GM18508 (cell line): ENCODE results near the gene BRPF3.

Source experiments
- ATAC-seq: cut with Tn5 transposase; IDR thresholded peaks from one replicate; pipeline ENCODE4 v1.9.1; 2021; ENCODE audit warnings: moderate number of reproducible peaks; ENCODE audit not compliant: insufficient read depth, unreplicated experiment

BRPF3 gene

DNA sequence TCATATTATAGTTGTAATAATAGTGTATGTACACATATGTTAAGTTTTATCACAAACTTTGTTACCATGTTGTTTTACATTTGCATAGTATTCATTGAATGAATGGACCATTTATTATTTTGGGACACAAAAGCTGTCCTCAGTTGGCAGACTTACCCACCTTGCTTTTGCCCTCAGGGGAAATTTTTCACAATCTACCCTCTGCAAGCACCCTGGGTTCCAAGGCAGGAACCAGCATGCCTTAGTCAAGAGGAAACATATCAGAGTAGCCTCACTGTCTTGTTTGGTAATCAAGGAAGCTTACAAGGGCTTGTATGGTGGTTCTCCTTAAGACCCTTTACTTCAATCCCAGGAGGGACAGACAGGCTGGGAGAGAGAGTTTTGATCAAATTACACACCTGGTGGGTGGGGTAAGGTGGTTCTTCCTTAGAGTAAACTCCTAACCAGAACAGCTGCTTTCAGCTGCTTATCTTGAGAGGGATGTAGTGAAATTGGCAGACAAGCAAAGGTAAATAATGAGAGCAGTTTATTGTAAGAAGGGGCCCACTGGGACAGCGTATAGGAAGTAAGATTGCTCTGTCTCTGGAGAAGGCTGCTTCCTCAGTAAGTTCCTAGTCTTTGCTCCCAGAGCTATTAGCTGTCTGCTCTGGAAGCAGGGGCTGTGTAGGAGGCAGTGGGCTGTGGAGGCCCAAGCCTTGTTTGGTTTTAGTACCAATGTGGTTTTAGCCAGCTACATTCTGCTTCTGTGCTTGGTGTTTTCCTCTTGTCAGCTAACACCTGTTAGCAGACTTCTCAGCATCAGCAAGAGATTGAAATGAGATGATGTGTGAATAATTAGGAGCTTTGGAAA is 31.1 kb downstream of the BRPF3 start:
- no peak for ATAC-seq

DNA sequence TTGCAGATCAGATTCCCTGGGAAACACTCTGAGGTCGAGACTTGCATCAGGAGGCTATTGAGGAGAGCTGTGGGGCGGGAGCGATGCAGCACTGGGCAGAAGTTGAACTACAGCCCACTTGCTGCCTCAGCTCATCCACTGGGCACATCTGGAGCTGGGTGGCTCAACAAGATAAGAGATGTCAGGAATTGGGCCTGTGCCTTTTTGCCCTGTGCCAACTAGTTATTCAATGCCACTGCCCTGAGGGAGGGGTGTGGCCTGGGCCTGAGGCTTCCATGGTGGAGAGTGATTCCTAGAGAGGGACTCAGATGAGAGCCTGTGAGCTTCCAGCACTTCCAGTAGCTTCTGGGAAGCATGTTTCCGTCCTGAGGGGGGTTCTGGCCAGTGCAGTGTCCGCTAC is 32.7 kb downstream of the BRPF3 start:
- ATAC-seq, result no peak

GRCh38 chr6:36230371-36230770 is 33.8 kb downstream of the BRPF3 start:
- no peak for ATAC-seq

DNA sequence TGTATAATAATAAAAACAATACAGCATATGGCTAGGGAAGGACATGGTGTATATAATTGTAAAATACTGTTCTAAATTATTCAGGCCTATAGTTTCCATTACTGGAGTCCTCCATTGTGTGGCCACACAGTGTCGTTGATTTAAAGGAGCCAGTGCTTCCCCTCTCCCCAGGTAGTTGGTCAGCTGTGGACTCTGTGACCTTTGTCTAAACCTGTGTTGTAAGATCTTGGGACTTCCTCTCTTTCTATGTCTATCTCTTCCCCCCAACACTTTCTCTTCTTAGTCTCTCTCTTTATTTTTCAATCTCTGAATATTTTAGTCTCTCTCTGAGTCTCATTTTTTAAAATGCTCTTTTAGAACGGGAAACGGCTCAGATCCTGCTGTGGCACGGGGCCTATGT is 35.6 kb downstream of the BRPF3 start:
- no peak for ATAC-seq

DNA sequence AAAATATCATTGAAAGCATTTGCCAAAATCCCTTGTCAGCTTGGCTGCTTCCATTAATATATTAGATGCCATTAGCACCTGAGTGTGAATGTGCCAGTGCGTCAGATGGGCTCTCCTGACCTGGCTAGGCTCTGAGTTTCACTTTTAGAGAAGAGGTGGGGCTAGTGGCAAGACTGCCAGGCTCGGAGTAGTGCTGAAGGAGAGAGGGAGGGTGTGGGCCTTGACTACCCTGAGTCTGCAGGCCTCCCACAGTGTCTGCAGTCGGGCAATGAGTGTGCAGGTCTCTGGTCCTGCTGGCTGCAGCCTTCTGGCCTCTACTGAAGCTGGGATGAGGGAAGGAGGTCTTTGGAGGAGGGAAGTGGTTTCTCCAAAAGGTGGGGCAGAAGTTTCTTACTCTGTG is 38.8 kb downstream of the BRPF3 start:
- no peak for ATAC-seq

GRCh38 chr6:36235862-36236261 is 39.3 kb downstream of the BRPF3 start:
- no peak for ATAC-seq

- ATAC-seq, result no peak
Measured at GRCh38 chr6:36239774-36240173, 43.2 kb downstream of the BRPF3 start.

GRCh38 chr6:36241728-36242127 is 45.2 kb downstream of the BRPF3 start:
- ATAC-seq, result no peak

GRCh38 chr6:36242161-36242560 is 45.6 kb downstream of the BRPF3 start:
- no peak for ATAC-seq

DNA sequence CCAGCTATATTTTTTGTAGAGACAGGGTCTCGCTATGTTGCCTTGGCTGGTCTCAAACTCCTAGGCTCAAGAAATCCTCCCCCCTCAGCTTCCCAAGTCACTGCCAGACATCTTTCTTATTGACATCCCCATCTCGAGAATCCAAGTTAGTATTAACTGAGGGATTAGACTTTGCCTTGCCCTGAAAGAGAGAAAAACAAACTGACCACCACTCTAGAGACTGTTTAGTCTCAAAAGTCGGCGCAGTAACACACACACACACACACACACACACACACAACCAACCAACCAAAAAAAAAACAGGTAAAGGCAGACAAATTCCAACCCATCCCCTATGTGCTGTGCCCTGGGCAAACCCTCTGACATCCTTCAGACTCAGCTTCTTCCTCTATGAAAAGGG is 46.1 kb downstream of the BRPF3 start:
- ATAC-seq, result no peak

DNA sequence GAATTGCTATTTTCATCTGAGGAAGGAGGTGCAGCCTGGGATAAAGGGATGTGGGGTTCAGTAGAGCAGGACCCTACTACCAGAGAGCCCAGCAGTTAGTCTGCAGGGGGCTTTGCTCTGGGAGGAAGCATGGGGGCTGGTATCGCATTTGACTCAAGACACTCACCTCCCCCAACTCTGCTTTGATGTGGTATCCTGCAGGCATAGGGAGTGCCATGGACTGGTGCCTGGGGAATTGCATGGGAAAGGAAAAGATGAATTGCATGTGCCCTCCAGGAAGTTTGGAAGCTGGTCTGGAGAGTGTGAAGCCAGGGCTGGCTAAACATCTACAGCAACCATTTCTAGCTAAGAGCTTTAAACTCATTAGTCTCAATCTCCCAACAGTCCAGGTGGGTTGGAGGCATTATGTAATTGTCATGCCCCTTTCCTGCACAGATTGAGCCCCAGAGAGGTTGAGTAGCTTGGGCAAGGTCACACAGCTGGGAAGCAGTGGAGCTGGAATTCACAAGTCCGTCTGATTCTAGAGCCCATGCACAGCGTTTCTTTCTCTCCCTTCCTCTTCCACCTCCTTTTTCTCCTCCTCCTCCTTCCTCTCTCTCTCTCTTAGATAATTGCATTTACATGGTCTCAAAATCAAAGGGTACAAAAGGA is 47.1 kb downstream of the BRPF3 start:
- ATAC-seq, result no peak

- no peak for ATAC-seq
Measured at GRCh38 chr6:36244641-36245280, 48.2 kb downstream of the BRPF3 start.

- no peak for ATAC-seq
Measured at GRCh38 chr6:36245572-36246061, 49.1 kb downstream of the BRPF3 start.

DNA sequence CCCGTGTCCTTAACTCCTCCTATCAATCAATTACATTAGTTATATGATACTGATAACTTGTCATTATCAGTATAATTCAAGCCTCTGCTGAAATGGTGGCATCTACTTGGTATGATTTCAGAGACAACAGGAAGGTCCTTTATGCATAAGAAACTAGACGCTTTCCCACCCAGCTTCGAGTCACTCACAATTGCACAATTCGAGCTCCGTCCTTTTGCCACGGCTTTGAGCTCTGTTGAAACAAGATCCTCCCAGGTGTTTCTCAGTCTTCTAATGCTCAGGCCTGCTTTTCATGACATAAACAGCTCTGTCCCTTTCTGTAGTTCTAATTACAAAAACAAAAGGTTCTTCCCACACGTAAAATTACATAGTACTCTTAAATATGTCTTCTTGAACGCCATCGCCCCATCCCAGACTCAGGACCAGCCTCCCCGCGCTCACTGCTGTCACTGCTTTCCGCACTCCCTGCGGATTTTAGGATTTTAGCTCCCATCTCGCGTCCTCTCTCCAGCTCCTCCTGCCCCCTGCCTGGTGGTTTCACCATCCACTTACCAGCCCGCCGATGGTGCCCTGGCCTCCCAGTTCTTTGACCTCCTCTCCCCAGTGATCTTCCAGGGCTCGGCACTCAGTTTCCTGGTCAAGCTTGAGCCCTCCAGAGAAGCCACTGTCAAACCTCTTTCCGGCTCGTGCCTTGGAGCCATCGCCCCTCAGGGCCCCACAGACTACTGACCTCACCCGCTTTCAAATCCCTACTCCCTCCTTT is 50.1 kb downstream of the BRPF3 start:
- ATAC-seq, result no peak

DNA sequence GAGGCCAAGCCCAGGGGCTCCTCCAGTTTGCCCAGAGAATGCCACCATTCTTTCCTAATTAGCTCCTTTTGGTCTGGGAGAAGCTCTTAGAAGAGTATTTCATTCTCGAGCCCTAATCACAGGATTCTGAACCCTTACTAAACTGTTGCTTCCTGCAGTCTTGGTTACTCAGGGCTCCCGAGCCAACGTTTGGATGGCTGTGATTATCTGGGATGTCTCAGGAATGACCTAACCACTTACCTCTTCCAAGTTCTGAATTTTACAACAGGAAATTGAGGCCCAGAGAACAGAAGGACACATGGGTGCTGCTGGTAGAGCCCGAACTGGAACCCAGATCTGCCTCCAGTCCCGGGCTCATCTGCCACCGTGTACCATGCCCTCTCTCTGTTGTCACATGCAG is 51.1 kb downstream of the BRPF3 start:
- ATAC-seq, result no peak

DNA sequence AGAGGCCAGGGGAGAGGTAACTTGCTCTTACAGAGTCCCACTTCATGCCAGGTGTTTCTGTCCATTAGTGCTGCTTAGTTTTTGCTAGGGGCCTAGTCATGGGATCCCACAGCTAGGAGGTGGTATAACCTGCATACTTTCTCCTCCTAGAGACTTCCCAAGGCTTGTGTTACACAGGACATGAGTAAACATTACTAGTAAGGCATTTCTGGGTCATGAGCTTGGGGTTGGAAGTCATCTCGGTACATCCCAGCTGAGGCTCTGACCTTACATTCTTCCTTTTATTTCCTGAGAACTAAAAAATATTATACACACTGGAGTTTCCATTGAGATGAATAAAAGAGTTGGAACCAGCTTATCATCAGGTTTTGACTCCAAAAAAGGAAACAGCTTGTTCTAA is 52.4 kb downstream of the BRPF3 start:
- no peak for ATAC-seq

GRCh38 chr6:36249536-36249935 is 53.0 kb downstream of the BRPF3 start:
- ATAC-seq, result no peak

GRCh38 chr6:36252005-36252404 is 55.5 kb downstream of the BRPF3 start:
- no peak for ATAC-seq

DNA sequence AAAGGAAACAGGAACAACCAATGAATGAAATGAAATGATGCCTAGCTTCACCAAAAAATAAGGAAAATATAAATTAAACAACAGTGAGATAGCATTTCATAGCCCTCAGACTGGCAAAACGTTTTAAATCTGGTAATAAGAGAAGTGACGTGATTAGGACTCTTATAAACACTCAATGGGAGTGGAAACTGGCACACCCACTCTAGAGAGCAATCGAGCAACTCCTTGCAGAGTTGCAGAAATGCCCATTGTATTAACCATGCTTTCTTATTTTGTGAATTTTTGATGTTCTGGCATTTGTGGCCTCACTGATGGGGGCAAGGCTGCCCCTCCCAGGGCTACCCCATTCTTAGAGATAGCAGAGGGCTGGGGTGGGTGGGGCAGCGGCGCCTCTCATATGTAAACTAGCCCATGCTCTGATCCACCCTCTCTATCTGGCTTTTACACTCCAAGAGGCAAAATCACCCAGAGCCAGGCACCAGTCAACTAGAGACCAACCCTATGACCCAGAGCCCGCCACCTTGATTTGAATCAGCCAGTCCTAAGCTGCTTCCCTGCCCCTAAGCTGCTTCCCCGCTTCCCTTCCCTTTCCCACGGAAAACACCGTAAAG is 67.0 kb downstream of the BRPF3 start:
- no peak for ATAC-seq

DNA sequence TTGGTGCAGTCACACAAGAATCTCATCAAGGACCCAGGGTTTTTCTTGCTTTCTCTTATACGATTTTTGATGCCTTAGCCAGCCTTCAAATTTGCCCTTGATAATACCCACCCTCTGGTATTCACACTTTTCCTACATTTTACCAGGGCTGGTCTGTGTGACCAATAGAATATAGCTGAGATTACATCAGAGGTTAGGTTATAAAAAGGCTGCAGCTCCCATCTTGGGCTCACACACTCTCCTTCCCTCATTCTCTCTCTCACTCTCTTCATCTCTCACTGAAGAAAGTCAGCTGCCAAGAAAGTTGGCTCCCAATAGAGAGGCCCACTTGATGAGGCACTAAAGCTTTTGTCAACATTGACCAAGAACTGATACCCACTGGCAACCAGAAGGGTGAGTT is 69.2 kb downstream of the BRPF3 start:
- no peak for ATAC-seq
